Measurements from ENCODE around the gene AP4M1.

The AP4M1 gene, protein sequence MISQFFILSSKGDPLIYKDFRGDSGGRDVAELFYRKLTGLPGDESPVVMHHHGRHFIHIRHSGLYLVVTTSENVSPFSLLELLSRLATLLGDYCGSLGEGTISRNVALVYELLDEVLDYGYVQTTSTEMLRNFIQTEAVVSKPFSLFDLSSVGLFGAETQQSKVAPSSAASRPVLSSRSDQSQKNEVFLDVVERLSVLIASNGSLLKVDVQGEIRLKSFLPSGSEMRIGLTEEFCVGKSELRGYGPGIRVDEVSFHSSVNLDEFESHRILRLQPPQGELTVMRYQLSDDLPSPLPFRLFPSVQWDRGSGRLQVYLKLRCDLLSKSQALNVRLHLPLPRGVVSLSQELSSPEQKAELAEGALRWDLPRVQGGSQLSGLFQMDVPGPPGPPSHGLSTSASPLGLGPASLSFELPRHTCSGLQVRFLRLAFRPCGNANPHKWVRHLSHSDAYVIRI

DNA sequence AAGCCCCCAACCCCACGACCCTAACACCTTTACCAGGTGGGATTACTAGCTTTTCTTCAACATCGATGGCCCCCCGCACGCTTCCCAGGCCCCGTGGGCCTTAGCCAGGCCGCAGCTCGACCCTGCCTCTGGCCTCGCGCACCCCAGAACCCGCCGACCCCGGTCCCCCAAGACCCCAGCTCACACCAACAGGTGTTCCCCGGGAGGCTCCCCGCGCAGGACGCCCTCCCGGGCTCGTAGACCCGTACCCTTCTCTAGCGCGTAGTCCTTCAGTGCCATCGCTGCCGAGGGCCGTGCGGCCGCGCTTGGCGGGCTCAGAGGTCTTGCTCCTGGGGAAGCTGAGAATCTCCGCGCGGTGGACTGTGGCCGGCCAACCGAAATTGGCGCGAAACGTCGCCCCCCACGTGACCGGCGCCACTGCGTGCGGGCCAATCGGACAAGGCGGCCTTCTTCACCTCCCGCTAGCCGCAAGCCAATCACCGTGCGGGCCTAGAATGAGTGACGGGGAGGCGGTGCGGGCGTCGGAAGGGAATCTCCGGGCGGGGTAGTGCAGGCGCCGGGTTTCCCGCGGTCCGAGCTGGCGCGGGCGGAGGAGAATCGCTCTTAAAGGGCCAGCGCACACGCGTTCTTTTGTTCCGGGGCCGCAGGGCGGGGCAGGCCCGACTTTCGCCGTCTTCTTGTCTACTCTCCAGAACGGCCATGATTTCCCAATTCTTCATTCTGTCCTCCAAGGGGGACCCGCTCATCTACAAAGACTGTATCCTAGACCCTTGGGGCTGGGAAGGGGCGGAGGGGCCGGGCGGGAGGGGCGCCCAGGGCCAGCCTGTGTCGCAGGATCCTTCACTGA lies at the start of gene AP4M1, which contains the start of gene MCM7:
Gene AP4M1 (plus strand): TSS at position 628 of the 847 bp plus-strand sequence. CDS start 72 bp downstream, at position 700.
Gene MCM7 (minus strand): TSS at position 382 of the 847 bp plus-strand sequence. CDS start 103 bp downstream, at position 279.
- peak; percentile 100 for DNase-seq

DNA sequence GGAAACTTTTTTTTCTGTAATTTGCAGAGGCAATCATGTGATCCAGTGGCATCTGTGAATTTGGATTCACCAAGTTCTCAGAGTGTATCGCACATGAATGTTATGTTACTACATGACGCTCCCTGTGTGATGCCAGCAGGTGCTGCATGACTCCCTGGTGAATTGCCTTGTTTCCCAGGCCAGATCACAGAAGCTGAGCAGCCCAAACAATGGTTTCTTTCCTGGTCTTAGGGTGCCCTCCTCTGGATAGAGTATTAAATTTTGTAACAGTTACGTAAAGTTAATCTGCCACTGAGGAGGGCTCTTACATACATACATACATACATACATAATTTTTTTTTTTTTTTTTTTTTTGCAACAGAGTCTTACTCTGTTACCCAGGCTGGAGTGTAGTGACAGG lies 48.2 kb upstream of the AP4M1 start:
- DNase-seq, result peak; percentile 62

DNA sequence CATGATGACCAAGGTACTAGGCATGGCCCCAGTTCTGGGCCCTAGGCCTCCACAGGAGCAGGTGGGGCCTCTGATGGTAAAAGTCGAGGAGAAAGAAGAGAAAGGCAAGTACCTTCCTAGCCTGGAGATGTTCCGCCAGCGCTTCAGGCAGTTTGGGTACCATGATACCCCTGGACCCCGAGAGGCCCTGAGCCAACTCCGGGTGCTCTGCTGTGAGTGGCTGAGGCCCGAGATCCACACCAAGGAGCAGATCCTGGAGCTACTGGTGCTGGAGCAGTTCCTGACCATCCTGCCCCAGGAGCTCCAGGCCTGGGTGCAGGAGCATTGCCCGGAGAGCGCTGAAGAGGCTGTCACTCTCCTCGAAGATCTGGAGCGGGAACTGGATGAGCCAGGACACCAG lies 44.4 kb upstream of the AP4M1 start:
- DNase-seq, result no peak

DNA sequence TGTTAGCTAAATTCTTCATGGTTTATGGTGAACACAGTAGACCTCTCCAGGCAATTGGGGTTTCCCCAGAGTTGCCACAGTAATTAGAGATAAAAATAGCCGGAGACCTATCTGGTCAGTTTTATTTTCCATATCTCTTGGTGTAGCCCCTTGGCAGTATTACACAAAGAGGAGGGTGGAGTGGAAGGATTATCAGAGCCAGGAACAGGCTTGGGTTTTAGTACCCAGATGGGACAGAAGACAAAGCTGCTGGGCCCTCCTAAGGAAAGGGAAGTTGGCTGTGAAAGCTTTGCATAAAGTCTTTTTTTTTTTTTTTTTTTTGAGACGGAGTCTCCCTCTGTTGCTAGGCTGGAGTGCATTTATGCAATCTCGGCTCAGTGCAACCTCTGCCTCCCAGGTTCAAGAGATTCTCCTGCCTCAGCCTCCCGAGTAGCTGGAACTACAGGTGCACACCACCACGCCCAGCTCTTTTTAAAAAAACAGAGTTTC lies 42.1 kb upstream of the AP4M1 start:
- DNase-seq, result no peak

DNA sequence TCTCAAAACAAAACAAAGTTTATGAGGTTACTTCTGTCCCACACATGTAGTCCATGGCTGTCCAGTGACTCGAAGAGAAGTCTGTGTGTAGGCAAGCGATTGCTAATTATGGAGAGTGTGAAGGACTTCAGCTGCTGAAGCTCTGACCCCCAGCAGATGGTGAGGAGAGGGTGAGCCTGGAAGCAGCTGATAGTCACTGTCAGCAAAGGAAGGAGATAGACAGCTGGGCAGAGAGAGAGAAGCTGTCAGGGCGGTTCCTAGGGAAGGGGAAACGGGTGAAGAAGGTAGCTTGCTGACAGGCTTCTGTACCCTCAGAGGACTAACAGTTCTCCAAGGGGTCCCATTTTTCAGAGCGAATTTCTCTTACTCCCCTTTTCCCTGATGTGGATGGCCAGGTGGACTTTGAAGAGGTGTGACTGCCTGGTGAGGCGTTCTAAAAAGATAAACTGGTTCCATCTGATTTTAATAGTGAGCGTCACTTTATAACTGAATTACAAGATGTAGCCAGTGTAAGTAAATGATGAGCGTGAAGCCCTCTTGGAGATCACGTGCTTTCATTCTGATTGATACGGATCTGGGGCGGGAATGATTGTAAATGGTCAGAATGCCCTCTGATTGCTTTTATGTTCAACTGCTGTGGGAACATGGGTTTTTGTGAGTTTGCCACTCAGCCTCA lies 39.8 kb upstream of the AP4M1 start:
- DNase-seq, result no peak

DNA sequence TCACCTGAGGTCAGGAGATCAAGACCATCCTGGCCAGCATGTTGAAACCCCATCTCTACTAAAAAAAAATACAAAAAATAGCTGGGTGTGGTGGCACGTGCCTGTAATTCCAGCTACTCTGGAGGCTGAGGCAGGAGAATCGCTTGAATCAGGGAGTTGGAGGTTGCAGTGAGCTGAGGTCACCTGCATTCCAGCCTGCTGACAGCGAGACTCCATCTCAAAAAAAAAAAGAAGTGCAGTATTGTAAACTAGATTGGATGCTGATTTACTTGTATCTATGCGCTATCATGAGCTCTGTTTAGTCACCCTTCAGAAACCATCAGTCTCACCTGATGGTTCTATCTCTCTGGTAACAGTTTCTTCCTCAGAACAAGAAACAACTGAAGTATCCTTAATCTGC lies 38.1 kb upstream of the AP4M1 start:
- DNase-seq, result no peak

DNA sequence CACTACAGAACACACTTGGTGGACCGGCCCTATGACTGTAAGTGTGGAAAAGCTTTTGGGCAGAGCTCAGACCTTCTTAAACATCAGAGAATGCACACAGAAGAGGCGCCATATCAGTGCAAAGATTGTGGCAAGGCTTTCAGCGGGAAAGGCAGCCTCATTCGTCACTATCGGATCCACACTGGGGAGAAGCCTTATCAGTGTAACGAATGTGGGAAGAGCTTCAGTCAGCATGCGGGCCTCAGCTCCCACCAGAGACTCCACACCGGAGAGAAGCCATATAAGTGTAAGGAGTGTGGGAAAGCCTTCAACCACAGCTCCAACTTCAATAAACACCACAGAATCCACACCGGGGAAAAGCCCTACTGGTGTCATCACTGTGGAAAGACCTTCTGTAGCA lies 37.3 kb upstream of the AP4M1 start:
- no peak for DNase-seq

DNA sequence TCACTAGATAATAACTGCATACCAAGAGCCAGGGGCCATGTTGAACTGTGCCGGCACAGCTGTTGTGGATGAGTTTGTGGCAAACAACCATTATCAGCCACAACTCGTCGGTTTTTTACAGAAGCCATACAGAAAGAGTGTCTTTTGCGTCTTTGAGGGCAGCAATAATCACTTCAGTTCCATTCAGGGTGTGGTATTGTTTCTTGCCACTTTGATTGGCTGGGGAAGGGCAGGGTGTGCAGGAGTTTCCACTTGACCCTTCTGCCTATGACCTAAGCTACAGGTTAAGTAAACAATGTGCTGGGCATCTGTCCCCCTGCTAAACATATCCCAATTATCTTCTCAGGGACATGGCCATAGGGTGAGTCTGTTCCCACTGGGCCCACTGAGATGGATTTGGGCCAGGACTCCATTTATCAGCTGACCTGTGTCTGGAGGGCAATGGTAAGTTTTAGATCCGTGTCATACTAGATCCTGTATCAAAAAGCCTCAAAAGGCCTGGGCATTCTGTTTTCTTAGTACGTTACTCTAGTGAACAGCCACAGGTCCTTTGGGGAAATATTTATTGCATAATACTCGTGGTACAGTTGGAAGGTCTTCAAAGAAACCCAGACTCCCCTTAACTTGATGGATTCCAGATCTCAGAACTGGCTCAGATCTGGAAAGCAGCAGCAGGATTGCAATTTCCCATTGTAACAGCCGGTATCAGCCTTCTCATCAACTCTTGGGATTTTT lies 35.8 kb upstream of the AP4M1 start:
- no peak for DNase-seq

DNA sequence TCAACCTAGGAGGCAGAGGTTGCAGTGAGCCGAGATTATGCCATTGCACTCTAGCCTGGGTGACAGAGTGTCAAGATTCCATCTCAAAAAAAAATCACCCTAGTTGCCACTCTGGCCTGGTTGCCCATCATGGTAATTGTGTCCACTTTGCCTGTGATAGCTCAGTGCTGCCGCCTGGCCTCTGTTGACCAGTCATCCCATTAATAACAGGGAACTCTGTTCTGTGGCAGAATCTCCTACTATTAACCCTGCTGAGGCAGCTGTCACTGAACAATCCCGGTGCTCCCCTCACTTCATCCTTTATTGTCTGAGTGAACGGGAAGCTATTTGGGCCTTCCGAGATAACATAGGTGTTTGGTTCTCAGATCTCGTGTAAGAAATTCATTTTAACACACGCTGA lies 34.5 kb upstream of the AP4M1 start:
- no peak for DNase-seq

DNA sequence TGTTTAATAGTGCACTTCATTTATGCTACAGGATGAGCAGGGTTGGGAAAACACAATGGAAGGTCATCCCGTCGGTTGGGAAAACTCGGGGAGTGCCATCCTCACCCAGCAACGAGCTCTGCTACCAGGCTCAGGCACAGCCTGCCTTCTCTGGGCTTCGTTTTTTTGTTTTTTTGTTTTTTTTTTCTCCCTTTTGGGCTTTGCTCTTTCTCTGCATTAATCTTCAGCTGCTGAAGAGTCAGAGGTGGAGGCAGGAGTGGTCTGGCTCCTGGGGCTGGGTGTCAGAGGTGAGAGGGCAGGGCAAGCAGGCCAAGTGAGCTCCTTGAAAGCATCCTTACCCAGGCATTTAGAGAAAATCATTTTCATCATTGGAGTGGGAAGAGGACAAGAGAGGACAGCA lies 31.5 kb upstream of the AP4M1 start:
- no peak for DNase-seq

DNA sequence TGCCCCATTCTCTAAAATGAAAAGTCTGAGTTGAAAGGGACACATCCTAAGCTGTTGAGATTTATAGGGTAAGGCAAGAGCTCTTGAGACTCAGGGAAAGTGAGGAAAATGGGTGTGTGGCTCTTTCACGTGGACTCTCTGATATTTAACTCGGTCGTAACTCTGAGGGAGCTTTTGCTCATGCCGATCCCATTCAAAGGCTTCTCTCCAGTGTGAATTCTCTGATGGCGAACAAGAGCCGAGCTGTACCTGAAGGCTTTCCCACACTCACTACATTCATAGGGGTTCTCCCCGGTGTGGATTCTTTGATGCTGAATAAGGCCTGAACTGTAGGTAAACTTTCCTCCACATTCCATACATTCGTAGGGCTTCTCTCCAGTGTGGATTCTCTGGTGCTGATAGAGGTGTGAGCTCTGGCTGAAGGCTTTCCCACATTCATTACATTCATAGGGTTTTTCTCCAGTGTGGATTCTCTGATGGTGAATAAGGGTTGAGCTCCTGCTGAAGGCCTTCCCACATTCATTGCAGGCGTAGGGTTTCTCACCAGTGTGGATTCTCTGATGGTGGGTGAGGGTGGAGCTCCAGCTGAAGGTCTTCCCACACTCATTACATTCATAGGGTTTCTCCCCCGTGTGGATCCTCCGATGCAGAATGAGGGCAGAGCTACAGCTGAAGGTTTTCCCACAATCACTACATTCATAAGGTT lies 30.3 kb upstream of the AP4M1 start:
- no peak for DNase-seq

DNA sequence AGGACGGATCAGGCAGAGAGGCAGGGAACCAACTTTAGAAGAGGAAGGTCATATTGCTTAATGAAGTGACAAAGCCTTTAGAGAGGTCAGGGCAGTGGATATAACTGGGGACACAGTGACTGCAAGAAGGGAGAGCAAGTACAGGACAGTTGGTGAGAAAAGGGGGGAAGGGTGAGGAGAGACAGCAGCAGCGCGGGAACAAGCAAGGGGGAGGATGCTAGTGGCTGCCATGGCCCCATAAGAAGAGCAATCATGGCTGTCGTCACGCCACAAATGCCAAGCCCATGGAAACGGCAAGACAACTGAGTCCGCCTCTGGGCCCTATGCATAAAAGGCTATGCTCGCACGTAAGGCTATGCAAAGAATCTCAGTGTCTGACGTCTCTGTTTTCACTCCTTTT lies 29.0 kb upstream of the AP4M1 start:
- no peak for DNase-seq

DNA sequence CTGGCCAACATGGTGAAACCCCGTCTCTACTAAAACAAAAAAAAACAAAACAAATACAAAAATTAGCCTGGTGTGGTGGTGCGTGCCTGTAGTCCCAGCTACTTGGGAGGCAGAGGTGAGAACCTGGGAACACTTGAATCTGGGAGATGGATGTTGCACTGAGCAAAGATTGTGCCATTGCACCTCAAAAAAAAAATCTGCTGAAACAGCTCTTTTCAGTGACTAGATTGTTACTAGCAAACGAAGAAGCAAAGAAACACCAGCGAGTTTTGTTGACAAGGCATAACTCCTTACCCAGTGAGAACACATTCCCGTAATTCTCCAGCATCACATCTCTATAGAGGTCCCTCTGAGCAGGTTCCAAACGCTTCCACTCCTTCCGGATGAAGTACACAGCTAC lies 26.6 kb upstream of the AP4M1 start:
- DNase-seq, result no peak

DNA sequence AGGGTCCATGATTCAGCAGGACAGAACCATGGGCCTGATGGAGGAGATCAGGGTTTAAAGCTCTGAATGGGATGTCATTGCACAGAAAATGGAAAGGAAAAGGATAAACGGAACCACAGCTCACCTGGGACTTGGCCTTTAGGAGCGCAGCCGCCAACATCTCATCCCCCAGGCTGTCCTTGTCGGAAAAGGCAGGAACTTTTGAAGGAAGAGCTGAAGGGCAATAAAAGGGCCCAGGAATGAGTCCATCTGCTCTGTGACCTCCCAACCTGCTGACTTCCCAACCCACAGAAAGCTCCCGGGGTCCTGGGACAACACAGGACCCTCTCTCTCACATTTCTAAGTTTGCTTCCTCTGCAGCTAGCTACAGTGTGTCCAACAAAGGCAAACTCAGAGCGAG lies 26.0 kb upstream of the AP4M1 start:
- no peak for DNase-seq

DNA sequence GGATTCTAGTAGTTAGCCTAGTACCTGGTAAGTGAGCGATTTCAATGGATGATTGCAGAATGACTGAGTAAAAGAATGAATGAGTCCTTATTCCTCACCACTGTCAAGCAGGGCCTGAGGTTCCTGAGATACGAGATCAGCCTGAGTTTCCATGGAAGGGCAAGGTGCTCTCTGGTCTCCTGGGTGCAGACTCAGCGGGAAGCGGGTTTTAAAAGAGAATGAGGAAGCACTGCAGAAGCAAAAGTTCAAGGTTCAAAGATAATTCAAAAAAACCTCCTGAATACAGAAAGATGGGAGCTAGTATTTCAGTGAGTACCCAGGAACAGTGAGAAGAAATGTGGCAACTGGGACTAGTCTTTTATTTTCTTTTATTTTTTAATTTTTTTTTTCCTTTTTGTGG lies 24.2 kb upstream of the AP4M1 start:
- DNase-seq, result no peak

DNA sequence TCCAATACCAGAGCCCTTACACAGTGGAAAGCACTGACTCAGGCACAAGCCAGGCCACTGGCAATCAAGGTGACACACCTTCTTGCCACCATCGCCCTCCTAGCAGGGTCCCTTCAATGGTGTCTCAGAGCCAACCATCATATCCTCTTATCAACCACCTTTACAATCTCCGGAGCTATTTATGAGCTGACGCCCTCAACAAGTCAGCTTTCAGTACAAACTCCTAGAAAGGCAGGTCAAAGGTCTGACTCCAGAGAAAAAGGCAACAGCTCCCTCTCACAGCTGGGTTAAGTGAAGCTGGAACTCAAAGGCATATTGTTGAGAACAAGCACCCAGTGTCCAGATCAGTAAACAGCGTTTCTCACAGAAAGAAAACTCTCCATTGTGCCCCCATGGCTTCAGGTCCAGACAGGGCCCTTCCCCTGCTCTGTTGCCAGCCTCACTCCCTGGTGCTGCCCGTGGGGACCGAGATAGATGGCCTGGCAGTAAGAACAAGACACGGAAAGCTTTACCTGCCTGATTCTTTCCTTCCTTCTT lies 22.4 kb upstream of the AP4M1 start:
- DNase-seq, result no peak

DNA sequence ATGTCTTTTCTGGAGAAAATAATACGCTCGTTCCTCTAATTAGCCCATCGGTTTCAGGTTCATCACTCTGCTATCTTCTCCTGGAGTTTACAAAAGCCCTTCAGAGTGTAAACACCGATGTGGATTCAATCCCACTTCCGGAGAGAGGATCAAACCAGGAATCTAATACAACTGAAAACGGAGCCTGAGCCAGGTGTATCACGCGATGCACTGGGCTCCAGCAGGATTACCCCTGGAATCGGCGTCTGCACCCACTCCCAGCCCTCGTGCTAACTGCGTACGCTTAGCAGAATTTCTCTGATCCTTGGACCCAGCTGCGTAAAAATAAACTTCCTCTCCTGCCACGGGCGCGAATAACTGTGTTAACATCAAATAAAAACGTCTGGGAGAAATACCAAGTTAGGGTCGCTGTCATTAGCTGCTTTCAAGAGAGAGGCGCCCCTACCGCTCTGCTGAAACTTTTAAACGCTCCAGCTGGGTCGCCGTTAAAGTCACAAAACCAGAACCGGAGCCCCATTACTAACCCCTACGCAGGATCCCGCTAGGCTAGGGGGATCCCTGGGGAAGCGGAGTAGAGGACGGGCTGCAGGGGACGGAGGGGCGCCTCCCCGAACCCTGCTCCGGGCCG lies 20.4 kb upstream of the AP4M1 start:
- DNase-seq, result no peak

DNA sequence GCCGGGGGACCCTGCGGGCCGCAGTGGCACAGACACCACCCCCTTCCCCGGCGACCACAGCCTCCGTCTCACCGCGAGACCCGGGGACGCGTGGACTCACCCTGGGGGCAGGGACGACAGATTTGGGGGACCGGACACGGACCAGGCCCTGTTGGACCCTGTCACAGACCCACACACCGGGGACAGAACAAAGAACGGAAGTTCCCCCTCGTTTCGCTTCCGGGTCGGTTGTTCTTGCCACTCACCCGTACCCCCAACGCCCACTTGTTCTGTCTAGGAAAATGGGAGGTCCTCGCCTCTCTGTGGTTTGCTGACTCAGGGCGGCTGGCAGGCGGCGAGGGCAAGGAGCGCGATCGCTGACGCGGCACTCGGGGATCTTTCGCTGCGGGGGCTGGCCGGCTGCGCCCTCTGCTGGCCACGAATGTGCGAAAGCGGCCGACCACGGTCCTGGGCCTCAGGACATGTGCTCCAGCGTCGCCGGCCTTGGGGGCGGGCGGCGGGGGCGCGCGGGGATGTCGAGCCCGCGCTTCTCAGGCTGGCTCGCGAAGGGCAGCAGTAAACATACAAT lies 19.8 kb upstream of the AP4M1 start, which contains the start of gene ZNF3:
Gene ZNF3 (minus strand): TSS at position 189 of the 568 bp plus-strand sequence. CDS start 4,366 bp downstream, outside the sequence.
- peak; percentile 100 for DNase-seq

DNA sequence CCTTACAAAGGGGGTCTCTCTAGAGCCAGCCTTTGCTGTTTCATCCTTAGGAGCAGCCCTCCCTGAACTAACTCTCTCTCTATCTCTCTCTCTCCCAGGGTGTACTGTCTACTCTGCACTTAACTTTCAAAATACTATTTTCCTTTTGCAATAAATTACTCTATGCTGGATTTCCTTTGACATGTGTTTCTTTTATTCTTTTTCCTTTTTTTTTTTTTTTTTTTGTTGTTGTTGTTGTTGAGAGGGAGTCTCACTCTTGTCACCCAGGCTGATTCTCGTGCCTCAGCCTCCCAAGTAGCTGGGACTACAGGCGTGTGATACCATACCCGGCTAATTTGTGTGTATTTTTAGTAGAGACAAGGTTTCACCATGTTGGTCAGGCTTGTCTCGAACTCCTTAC lies 18.5 kb upstream of the AP4M1 start:
- DNase-seq, result no peak

DNA sequence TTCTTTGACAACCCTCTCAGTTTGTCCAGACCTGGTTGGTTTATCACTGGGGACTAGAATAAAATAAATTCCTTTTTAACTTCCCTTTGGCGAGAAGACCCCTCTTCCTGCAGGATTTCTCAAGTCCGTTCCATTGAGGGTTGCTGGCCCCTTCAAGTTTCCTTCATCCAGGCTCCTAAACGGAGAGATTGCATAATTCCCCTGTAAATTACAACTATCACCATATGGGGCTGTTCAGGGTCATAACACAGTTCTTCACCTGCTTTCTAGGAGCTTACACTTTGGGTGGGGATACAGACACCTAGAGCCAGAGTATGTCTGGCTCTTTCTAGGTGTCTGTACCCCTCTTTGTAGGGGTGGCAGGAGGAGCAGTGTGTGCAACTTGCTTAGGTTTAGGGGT lies 15.9 kb upstream of the AP4M1 start:
- DNase-seq, result no peak
